NB4 (cell line): ENCODE results near the gene CTDSPL.

ENCODE experiments used
- DNase-seq: peaks from one replicate; pipeline ENCODE4 v3.0.0; 2010; ENCODE audit warnings: low read depth
- H3K4me3 ChIP-seq: one replicate; pipeline ENCODE4 v1.5.1; 2011; ENCODE audit warnings: mild to moderate bottlenecking, low read depth, low read length, moderate library complexity
- CTCF ChIP-seq: IDR thresholded peaks from one replicate; pipeline ENCODE4 v1.5.1; 2012; ENCODE audit warnings: low read depth, low read length
- MYC ChIP-seq: IDR thresholded peaks from 2 replicates; pipeline ENCODE4 v1.6.1; 2011; ENCODE audit warnings: low read depth, low read length
- POLR2A ChIP-seq: IDR thresholded peaks from 2 replicates; pipeline ENCODE4 v1.6.1; 2011; ENCODE audit warnings: mild to moderate bottlenecking; ENCODE audit not compliant: insufficient read length; ENCODE audit errors: extremely low read depth
- TF ChIP-seq, protein P1 (sequence below): IDR thresholded peaks from 2 replicates; pipeline ENCODE4 v1.6.1; 2011; ENCODE audit warnings: low read depth, low read length

CTDSPL gene

GRCh38 chr3:38006031-38006430 lies 144.4 kb downstream of the CTDSPL start:
- no peak overlapping the region for H3K4me3 ChIP-seq
- TF ChIP-seq POLR2A (no peak), MYC (no peak), CTCF (no peak)
- TF ChIP-seq, protein P1, sequence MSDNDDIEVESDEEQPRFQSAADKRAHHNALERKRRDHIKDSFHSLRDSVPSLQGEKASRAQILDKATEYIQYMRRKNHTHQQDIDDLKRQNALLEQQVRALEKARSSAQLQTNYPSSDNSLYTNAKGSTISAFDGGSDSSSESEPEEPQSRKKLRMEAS: no peak
- no peak for DNase-seq

GRCh38 chr3:38006445-38006995 lies 144.8 kb downstream of the CTDSPL start:
- no peak overlapping the region for H3K4me3 ChIP-seq
- no peak for DNase-seq
- TF ChIP-seq, protein P1: no peak
- TF ChIP-seq POLR2A (no peak), CTCF (no peak), MYC (no peak)

DNA sequence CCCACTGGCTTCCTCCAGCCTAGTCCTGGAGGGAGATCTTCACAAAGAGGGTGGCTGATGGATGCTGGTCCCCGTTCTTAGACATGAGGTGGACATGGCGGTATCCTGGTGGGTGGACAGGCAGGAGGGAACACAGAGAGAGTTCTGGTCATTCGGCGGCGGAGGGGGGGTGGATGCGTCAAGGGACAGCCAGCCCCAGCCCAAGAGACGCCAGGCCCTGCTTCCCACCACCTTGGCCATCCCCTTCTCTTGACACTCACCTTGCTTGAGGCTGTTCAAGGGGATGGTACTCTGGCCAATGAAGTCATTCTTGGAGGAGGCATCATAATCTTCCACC lies 146.0 kb downstream of the CTDSPL start:
- no peak overlapping the region for H3K4me3 ChIP-seq
- DNase-seq: no peak
- TF ChIP-seq MYC (no peak), POLR2A (no peak), CTCF (no peak)
- TF ChIP-seq, protein P1: no peak

DNA sequence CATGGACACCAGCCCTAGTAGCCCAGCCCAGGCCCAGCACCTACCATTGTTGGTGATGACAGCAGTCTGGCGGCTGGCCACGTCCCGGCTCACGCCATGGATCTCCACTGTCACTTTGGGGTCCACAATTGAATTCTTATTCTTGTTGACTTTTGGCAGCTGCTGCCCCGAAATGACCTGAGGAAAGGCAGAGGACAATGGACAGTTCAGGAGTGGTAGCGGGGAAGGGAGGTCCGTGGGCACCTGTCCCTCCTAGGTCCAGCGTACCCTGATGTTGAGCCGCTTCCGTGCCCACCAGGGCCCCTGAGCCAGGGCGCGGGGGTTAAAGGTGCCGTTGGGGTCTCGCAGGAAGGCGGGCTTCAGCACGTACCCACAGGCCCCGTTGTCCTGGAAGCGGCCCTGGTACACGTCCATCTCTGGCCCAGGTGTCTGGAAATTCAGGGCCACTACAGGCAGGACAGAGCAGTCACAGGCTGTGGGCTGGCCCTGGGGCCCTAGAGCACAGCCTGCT lies 146.6 kb downstream of the CTDSPL start:
- no peak overlapping the region for H3K4me3 ChIP-seq
- no peak for DNase-seq
- no peak for TF ChIP-seq CTCF
- TF ChIP-seq, protein P1: no peak

DNA sequence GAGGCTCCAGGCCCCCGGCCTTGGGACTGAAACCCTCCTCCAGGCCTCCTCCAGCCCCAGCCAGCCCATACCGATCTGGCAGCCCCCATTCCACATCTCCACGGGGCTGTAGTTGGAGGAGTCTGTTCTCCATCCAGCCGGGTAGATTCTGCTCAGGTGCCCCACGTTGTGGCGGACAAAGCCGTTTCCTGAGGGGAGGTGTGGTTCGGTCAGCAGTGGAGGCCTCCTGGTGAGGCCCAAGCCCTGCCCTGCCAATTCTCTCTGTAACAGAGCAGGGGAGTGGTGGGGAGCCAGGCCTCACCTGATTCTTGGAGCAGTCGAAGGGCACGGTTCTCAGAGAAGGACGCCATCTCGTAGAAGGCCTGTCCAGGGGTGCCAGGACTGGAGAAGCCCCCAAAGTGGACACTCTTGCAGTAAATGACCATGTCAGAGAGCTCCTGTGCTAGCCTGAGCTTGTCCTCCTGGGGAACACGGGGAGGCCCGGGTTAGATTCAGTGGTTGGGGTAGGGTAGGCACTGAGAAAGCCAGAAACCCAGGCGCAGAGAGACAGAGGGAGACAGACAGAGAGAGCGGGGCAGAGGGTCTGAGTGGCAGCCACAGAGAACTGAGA lies 147.4 kb downstream of the CTDSPL start:
- TF ChIP-seq CTCF (no peak), POLR2A (no peak), MYC (no peak)
- TF ChIP-seq, protein P1: no peak
- no peak overlapping the region for H3K4me3 ChIP-seq
- no peak for DNase-seq
